DOHH2 (cell line): ENCODE data around the gene MRPS34.

ENCODE experiments used
- H3F3A ChIP-seq: fragments of 200-600 bp; sonication (generic), shearing (Covaris generic); 2 replicates; pipeline ENCODE4 v1.6.0; 2016; ENCODE audit warnings: antibody characterized with exemption, mild to moderate bottlenecking; ENCODE audit not compliant: control insufficient read depth, insufficient read depth
- H3K27ac ChIP-seq: fragments of 200-600 bp; sonication (generic); 2 replicates; pipeline ENCODE4 v1.5.1; 2014; ENCODE audit warnings: low read depth, mild to moderate bottlenecking, low read length, moderate library complexity
- H3K27me3 ChIP-seq: fragments of 200-600 bp; sonication (generic); 2 replicates; pipeline ENCODE4 v1.6.1; 2014; ENCODE audit warnings: mild to moderate bottlenecking, low read length, mixed read lengths; ENCODE audit not compliant: control insufficient read depth
- H3K36me3 ChIP-seq: fragments of 200-600 bp; sonication (generic); 2 replicates; pipeline ENCODE4 v1.6.1; 2014; ENCODE audit warnings: mild to moderate bottlenecking, low read length, moderate library complexity, mixed read lengths; ENCODE audit not compliant: control insufficient read depth
- H3K4me1 ChIP-seq: fragments of 200-600 bp; sonication (generic); 2 replicates; pipeline ENCODE4 v1.6.1; 2014; ENCODE audit warnings: mild to moderate bottlenecking, low read length, mixed read lengths; ENCODE audit not compliant: control insufficient read depth
- H3K4me2 ChIP-seq: fragments of 200-600 bp; sonication (generic); 2 replicates; pipeline ENCODE4 v1.6.0; 2014; ENCODE audit warnings: mild to moderate bottlenecking, low read length, moderate library complexity
- H3K4me3 ChIP-seq: fragments of 200-600 bp; sonication (generic); 2 replicates; pipeline ENCODE4 v1.5.1; 2014; ENCODE audit warnings: mild to moderate bottlenecking, low read length, mixed read lengths
- H3K79me2 ChIP-seq: fragments of 200-600 bp; sonication (generic); 2 replicates; pipeline ENCODE4 v1.6.1; 2014; ENCODE audit warnings: mild to moderate bottlenecking, low read length, mixed read lengths; ENCODE audit not compliant: control insufficient read depth
- H3K9me2 ChIP-seq: fragments of 200-600 bp; sonication (generic); replicated peaks from 2 replicates; pipeline ENCODE4 v1.6.1; 2014; ENCODE audit warnings: mild to moderate bottlenecking, low read length, mixed read lengths; ENCODE audit not compliant: control insufficient read depth
- H3K9me3 ChIP-seq: fragments of 200-600 bp; sonication (generic); 2 replicates; pipeline ENCODE4 v1.6.1; 2014; ENCODE audit warnings: antibody characterized with exemption, low read length, mixed read lengths; ENCODE audit not compliant: control insufficient read depth, insufficient read depth
- H4K20me1 ChIP-seq: fragments of 200-600 bp; sonication (generic); 2 replicates; pipeline ENCODE4 v1.6.0; 2014; ENCODE audit warnings: low read depth, mild to moderate bottlenecking, antibody characterized with exemption, low read length, moderate library complexity; ENCODE audit not compliant: control insufficient read depth, insufficient read depth
- EZH2phosphoT487 ChIP-seq: fragments of 200-600 bp; sonication (generic); IDR thresholded peaks from 2 replicates; pipeline ENCODE4 v1.6.1; 2017; ENCODE audit warnings: borderline replicate concordance, mild to moderate bottlenecking, antibody characterized with exemption, low read length, moderate library complexity, mixed read lengths
- TF ChIP-seq, protein P1 (sequence below): fragments of 200-600 bp; sonication (generic); IDR thresholded peaks from one replicate; pipeline ENCODE4 v1.5.1; 2014; ENCODE audit warnings: antibody characterized with exemption, mild to moderate bottlenecking, low read depth, low read length; ENCODE audit not compliant: poor library complexity, severe bottlenecking

Gene MRPS34

DNA sequence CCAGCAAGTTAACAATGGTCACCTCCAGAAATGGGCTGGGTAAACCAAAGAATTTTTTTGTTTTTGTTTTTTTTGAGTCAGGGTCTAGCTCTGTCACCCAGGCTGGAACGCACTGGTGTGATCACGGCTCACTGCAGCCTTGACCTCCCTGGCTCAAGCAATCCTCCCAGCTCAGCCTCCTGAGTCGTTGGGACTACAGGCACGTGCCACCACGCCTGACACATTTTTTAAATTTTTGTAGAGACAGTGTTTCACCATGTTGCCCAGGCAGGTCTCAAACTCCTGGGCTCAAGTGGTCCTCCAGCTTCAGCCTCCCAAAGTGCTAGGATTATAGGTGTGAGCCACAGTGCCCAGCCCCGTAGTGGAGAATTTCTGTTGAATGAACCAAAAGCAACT is 7.7 kb upstream of the MRPS34 start:
- Histone ChIP-seq H3K27ac (no peak overlapping the region), H3K4me2 (peak overlapping the region; percentile 93; the same call in 1 of the 2 replicates), H3K36me3 (peaks cover 33% of the 10 kb centered on the region), H3K79me2 (peaks cover 40% of the 10 kb centered on the region), H3K27me3 (no peaks in the 10 kb centered on the region), H3K9me3 (no peaks in the 10 kb centered on the region), H3K4me1 (peaks cover 16% of the 10 kb centered on the region), H3K9me2 (no peaks in the 10 kb centered on the region), H3F3A (no peaks in the 10 kb centered on the region), H3K4me3 (no peak overlapping the region), H4K20me1 (0 out of 2 replicates have a peak, but pooled peaks cover 5% of the 10 kb centered on the region)
- TF ChIP-seq EZH2phosphoT487 = no peak
- TF ChIP-seq, protein P1, sequence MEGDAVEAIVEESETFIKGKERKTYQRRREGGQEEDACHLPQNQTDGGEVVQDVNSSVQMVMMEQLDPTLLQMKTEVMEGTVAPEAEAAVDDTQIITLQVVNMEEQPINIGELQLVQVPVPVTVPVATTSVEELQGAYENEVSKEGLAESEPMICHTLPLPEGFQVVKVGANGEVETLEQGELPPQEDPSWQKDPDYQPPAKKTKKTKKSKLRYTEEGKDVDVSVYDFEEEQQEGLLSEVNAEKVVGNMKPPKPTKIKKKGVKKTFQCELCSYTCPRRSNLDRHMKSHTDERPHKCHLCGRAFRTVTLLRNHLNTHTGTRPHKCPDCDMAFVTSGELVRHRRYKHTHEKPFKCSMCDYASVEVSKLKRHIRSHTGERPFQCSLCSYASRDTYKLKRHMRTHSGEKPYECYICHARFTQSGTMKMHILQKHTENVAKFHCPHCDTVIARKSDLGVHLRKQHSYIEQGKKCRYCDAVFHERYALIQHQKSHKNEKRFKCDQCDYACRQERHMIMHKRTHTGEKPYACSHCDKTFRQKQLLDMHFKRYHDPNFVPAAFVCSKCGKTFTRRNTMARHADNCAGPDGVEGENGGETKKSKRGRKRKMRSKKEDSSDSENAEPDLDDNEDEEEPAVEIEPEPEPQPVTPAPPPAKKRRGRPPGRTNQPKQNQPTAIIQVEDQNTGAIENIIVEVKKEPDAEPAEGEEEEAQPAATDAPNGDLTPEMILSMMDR = no peak

GRCh38 chr16:1779741-1780676 is 7.1 kb upstream of the MRPS34 start:
- H3K4me3 ChIP-seq = no peak overlapping the region
- TF ChIP-seq, protein P1 = no peak
- no peak for TF ChIP-seq EZH2phosphoT487
- H3K27ac ChIP-seq = no peak overlapping the region
- H4K20me1 ChIP-seq = 0 out of 2 replicates have a peak, but pooled peaks cover 5% of the 10 kb centered on the region
- H3K27me3 ChIP-seq = no peaks in the 10 kb centered on the region
- peaks cover 39% of the 10 kb centered on the region for H3K79me2 ChIP-seq
- no peaks in the 10 kb centered on the region for H3K9me3 ChIP-seq
- H3K9me2 ChIP-seq = no peaks in the 10 kb centered on the region
- peaks cover 35% of the 10 kb centered on the region for H3K36me3 ChIP-seq
- H3F3A ChIP-seq = no peaks in the 10 kb centered on the region
- H3K4me2 ChIP-seq = no peak overlapping the region
- H3K4me1 ChIP-seq = peaks cover 16% of the 10 kb centered on the region

- peaks cover 40% of the 10 kb centered on the region for H3K36me3 ChIP-seq
- no peaks in the 10 kb centered on the region for H3K9me3 ChIP-seq
- peaks cover 39% of the 10 kb centered on the region for H3K79me2 ChIP-seq
- H3K27ac ChIP-seq = no peak overlapping the region
- no peaks in the 10 kb centered on the region for H3K9me2 ChIP-seq
- H3K27me3 ChIP-seq = no peaks in the 10 kb centered on the region
- no peak overlapping the region for H3K4me3 ChIP-seq
- TF ChIP-seq, protein P1 = no peak
- no peak for TF ChIP-seq EZH2phosphoT487
- peaks cover 23% of the 10 kb centered on the region for H3K4me1 ChIP-seq
- no peak overlapping the region for H3K4me2 ChIP-seq
- no peaks in the 10 kb centered on the region for H3F3A ChIP-seq
- 0 out of 2 replicates have a peak, but pooled peaks cover 5% of the 10 kb centered on the region for H4K20me1 ChIP-seq
Measured at GRCh38 chr16:1779234-1779701, 6.3 kb upstream of the MRPS34 start.
